ENCODE data around the gene FOXP1.

DNA sequence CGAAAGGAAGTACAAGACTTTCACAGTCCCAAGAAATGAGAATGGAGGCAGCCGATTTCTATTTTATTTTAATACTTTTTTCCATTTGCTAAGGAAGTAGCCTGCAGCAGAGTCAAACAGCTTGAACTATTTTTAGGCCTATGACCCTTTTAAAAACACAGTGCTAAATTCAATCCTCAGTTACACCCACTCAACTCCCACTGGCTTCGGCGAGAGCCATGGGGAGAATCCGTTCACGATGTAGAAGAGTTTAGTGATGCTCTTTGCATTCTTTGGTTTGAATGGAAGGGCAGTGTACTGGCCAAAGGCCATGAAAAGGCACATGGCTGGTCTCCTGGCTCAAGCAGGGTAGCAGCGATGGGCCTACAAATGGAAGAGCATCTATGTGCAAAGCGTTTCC, 343.5 kb downstream of the FOXP1 start:
- TF ChIP-seq, protein P1, sequence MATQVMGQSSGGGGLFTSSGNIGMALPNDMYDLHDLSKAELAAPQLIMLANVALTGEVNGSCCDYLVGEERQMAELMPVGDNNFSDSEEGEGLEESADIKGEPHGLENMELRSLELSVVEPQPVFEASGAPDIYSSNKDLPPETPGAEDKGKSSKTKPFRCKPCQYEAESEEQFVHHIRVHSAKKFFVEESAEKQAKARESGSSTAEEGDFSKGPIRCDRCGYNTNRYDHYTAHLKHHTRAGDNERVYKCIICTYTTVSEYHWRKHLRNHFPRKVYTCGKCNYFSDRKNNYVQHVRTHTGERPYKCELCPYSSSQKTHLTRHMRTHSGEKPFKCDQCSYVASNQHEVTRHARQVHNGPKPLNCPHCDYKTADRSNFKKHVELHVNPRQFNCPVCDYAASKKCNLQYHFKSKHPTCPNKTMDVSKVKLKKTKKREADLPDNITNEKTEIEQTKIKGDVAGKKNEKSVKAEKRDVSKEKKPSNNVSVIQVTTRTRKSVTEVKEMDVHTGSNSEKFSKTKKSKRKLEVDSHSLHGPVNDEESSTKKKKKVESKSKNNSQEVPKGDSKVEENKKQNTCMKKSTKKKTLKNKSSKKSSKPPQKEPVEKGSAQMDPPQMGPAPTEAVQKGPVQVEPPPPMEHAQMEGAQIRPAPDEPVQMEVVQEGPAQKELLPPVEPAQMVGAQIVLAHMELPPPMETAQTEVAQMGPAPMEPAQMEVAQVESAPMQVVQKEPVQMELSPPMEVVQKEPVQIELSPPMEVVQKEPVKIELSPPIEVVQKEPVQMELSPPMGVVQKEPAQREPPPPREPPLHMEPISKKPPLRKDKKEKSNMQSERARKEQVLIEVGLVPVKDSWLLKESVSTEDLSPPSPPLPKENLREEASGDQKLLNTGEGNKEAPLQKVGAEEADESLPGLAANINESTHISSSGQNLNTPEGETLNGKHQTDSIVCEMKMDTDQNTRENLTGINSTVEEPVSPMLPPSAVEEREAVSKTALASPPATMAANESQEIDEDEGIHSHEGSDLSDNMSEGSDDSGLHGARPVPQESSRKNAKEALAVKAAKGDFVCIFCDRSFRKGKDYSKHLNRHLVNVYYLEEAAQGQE (IDR thresholded peaks at IDR 0.05; ENCODE audit: insufficient read depth in 1 of 2, low read depth in 2 of 2, low read length in 1 of 2), result no peak
- TF ChIP-seq, protein P2, sequence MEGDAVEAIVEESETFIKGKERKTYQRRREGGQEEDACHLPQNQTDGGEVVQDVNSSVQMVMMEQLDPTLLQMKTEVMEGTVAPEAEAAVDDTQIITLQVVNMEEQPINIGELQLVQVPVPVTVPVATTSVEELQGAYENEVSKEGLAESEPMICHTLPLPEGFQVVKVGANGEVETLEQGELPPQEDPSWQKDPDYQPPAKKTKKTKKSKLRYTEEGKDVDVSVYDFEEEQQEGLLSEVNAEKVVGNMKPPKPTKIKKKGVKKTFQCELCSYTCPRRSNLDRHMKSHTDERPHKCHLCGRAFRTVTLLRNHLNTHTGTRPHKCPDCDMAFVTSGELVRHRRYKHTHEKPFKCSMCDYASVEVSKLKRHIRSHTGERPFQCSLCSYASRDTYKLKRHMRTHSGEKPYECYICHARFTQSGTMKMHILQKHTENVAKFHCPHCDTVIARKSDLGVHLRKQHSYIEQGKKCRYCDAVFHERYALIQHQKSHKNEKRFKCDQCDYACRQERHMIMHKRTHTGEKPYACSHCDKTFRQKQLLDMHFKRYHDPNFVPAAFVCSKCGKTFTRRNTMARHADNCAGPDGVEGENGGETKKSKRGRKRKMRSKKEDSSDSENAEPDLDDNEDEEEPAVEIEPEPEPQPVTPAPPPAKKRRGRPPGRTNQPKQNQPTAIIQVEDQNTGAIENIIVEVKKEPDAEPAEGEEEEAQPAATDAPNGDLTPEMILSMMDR (IDR thresholded peaks at IDR 0.05), result no peak

Data from Panc1 (cell line).